Hepatocyte (in vitro differentiated cells): Measurements from ENCODE around the gene ZMYND8.

Source experiments
- EZH2 ChIP-seq: fragments of 200-600 bp; sonication (generic); IDR thresholded peaks from 2 replicates; pipeline ENCODE4 v1.6.1; 2016; ENCODE audit warnings: antibody characterized with exemption, mild to moderate bottlenecking, borderline replicate concordance
- TF ChIP-seq, protein P1 (sequence below): fragments of 200-600 bp; sonication (generic); IDR thresholded peaks from 2 replicates; pipeline ENCODE4 v1.5.1; 2016; ENCODE audit warnings: antibody characterized with exemption, mild to moderate bottlenecking; ENCODE audit not compliant: poor library complexity

- TF ChIP-seq, protein P1, sequence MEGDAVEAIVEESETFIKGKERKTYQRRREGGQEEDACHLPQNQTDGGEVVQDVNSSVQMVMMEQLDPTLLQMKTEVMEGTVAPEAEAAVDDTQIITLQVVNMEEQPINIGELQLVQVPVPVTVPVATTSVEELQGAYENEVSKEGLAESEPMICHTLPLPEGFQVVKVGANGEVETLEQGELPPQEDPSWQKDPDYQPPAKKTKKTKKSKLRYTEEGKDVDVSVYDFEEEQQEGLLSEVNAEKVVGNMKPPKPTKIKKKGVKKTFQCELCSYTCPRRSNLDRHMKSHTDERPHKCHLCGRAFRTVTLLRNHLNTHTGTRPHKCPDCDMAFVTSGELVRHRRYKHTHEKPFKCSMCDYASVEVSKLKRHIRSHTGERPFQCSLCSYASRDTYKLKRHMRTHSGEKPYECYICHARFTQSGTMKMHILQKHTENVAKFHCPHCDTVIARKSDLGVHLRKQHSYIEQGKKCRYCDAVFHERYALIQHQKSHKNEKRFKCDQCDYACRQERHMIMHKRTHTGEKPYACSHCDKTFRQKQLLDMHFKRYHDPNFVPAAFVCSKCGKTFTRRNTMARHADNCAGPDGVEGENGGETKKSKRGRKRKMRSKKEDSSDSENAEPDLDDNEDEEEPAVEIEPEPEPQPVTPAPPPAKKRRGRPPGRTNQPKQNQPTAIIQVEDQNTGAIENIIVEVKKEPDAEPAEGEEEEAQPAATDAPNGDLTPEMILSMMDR, result no peak
- TF ChIP-seq EZH2, result no peak
Observed at GRCh38 chr20:47318027-47318585, 38.4 kb downstream of the ZMYND8 start.
